HepG2 (cell line): ENCODE measurements around the gene PYGO2.

Experiments used
- POLR2A ChIP-seq, 2 experiments: IDR thresholded peaks; 2 replicates each; pipeline ENCODE4 v1.6.1; 2011; ENCODE audit warnings: low read depth in 2 of 2, low read length in 2 of 2, mild to moderate bottlenecking in 1 of 2, moderate library complexity in 1 of 2; ENCODE audit not compliant: insufficient read depth in 1 of 2
- RAD21 ChIP-seq: fragments of 450-650 bp; formaldehyde crosslinking; IDR thresholded peaks from 2 replicates; pipeline ENCODE4 v1.5.0; 2020; ENCODE audit warnings: mild to moderate bottlenecking
- SP1 ChIP-seq, 2 experiments: fragments of 450-650 bp in 1 of 2; sonication (generic) in 1 of 2; formaldehyde crosslinking in 1 of 2; IDR thresholded peaks; 2 replicates each; pipeline versions ENCODE4 v1.4.0 to v1.6.1; 2016 to 2020; ENCODE audit warnings: missing genetic modification reagents in 1 of 2
- SP4 ChIP-seq: sonication (generic); formaldehyde crosslinking; IDR thresholded peaks from 2 replicates; pipeline ENCODE4 v1.8.1; 2023; ENCODE audit warnings: mild to moderate bottlenecking, missing genetic modification reagents
- SRF ChIP-seq: IDR thresholded peaks from 2 replicates; pipeline ENCODE4 v1.6.1; 2011; ENCODE audit warnings: mild to moderate bottlenecking, low read depth, low read length, moderate library complexity
- THAP11 ChIP-seq: IDR thresholded peaks from 2 replicates; pipeline ENCODE4 v1.6.1; 2016; ENCODE audit warnings: missing biosample characterization, missing genetic modification reagents
- YEATS2 ChIP-seq: sonication (generic); formaldehyde crosslinking; IDR thresholded peaks from 2 replicates; pipeline ENCODE4 v1.4.0; 2020; ENCODE audit warnings: missing genetic modification reagents, borderline replicate concordance
- ZFX ChIP-seq: sonication (generic); formaldehyde crosslinking; IDR thresholded peaks from 2 replicates; pipeline ENCODE4 v1.4.0; 2020; ENCODE audit warnings: mild to moderate bottlenecking, low read depth, missing genetic modification reagents, moderate library complexity
- ZKSCAN5 ChIP-seq: sonication (generic); formaldehyde crosslinking; IDR thresholded peaks from 2 replicates; pipeline ENCODE4 v1.5.1; 2020; ENCODE audit warnings: mild to moderate bottlenecking, missing genetic modification reagents
- TF ChIP-seq, protein P1 (sequence below): sonication (generic); formaldehyde crosslinking; IDR thresholded peaks from 2 replicates; pipeline ENCODE4 v1.5.1; 2020; ENCODE audit warnings: mild to moderate bottlenecking, moderate library complexity, missing genetic modification reagents
- TF ChIP-seq, protein P2 (sequence below): sonication (generic); formaldehyde crosslinking; IDR thresholded peaks from 2 replicates; pipeline ENCODE4 v1.5.0; 2020; ENCODE audit warnings: mild to moderate bottlenecking, missing genetic modification reagents, moderate library complexity

DNA sequence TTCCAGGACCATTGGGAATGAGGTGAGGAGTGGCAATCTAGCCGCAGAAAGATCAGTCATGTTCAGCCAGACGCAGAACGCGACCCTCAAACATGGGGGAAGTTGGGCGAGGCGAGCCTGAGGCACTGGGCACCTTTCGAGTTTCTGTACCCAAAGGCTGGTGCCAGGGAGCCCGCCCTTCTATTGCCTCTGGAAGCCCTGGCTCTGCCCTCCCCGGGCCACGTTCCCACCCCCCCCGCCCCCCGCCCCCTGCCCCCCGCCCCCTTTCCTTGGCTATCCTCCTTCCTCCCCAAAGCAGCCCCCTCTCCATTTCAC lies 38.8 kb upstream of the PYGO2 start:
- TF ChIP-seq ZKSCAN5 (no peak), POLR2A (IDR thresholded peaks at IDR 0.05; ENCODE audit: insufficient read depth in 1 of 2, low read depth in 2 of 2, low read length in 2 of 2) (peak in 1 of 2 experiments; percentile 26; a peak in 1 of 4 replicates), ZFX (CRISPR knock-in tag) (no peak; the same call in 1 of the 2 replicates), YEATS2 (CRISPR knock-in tag) (no peak), SP4 (CRISPR knock-in tag) (no peak), SP1 (IDR thresholded peaks at IDR 0.05) (no peak), SP1 (CRISPR knock-in tag; IDR thresholded peaks at IDR 0.05) (no peak), SRF (no peak), RAD21 (CRISPR knock-in tag) (no peak), THAP11 (CRISPR knock-in tag) (no peak)
- TF ChIP-seq, protein P1, sequence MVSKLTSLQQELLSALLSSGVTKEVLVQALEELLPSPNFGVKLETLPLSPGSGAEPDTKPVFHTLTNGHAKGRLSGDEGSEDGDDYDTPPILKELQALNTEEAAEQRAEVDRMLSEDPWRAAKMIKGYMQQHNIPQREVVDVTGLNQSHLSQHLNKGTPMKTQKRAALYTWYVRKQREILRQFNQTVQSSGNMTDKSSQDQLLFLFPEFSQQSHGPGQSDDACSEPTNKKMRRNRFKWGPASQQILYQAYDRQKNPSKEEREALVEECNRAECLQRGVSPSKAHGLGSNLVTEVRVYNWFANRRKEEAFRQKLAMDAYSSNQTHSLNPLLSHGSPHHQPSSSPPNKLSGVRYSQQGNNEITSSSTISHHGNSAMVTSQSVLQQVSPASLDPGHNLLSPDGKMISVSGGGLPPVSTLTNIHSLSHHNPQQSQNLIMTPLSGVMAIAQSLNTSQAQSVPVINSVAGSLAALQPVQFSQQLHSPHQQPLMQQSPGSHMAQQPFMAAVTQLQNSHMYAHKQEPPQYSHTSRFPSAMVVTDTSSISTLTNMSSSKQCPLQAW (CRISPR knock-in tag) = no peak
- TF ChIP-seq, protein P2, sequence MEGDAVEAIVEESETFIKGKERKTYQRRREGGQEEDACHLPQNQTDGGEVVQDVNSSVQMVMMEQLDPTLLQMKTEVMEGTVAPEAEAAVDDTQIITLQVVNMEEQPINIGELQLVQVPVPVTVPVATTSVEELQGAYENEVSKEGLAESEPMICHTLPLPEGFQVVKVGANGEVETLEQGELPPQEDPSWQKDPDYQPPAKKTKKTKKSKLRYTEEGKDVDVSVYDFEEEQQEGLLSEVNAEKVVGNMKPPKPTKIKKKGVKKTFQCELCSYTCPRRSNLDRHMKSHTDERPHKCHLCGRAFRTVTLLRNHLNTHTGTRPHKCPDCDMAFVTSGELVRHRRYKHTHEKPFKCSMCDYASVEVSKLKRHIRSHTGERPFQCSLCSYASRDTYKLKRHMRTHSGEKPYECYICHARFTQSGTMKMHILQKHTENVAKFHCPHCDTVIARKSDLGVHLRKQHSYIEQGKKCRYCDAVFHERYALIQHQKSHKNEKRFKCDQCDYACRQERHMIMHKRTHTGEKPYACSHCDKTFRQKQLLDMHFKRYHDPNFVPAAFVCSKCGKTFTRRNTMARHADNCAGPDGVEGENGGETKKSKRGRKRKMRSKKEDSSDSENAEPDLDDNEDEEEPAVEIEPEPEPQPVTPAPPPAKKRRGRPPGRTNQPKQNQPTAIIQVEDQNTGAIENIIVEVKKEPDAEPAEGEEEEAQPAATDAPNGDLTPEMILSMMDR (CRISPR knock-in tag) = no peak
